COR-L47 (cell line): ENCODE measurements around the gene OR5I1.
"Not testable (repeated sequence)": the region's sequence is repeated elsewhere in the genome, so short reads cannot be mapped to it uniquely, and the experiment has no call there.

ENCODE experiments used
- DNase-seq: peaks from one replicate; lab custom pipeline; 2025; lab: John Stamatoyannopoulos, UW

OR5I1 gene

GRCh38 chr11:55936300-55936699 is at the start of gene OR5I1:
Gene OR5I1, minus strand, starts transcription at chr11:55936400. Its CDS starts 0 bp downstream, at chr11:55936400.
- DNase-seq: no peak

- DNase-seq: no peak
Measured at GRCh38 chr11:55970935-55971334, 34.7 kb upstream of the OR5I1 start.

DNA sequence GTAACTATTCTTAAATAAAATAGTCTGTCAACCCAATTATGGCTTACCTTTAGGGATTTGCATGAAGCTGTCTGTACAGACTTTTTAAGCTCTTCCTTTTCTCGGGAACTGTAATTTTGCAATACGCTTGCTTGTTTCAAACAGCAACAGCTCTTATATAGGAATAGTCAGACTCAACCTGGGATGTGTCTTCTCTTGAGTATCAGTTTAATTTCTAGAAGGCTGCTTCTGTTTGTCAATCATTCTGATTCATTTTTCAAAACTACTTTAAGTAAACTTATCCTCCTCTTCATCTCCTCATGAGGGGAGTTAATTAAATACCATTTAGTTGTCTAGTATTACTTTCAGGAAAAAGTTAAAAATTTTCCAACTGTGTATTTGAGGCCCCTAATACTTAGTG is 33.6 kb upstream of the OR5I1 start, which contains the start of gene OR10AG1:
TSS of gene OR10AG1 (minus strand) at position 101 of the 400 bp plus-strand sequence. CDS start at position 63, 38 bp downstream.
- DNase-seq: no peak

DNA sequence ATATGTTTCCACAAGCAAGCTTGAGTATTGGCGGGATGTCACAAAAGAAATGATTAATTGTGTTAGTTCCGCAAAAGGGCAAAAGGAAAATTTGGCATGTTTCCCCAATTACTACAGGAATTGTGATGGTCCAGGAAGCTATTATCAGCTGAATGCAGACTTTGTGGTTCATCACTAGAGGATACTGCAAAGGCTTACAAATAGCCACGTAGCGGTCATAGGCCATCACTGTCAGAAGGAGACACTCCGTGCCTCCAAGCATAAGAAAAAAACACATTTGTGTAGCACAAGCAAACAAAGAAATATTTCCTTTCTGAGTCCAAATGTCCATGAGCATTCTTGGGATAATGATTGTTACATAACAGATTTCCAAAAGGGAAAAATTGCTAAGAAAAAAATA is 31.7 kb upstream of the OR5I1 start:
- DNase-seq: no peak

DNA sequence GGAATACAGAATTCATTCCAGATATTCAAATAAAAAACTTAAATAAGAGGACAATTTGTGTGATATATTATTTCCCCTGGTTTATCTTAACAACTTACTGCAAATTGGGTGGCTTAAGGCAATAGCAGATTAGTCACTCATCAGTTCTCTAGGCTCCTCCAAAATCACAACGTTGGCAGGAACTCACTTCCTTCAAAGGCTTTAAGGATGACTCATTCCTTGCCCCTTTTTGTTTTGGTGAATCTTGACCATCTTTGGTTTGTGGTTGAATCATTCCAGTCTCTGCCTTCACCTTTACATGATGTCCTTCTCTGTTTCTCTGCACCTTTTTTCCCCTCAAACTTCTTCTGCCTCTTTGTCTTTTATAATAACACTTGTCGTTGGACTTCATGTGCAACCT is 30.2 kb upstream of the OR5I1 start:
- DNase-seq: no peak

DNA sequence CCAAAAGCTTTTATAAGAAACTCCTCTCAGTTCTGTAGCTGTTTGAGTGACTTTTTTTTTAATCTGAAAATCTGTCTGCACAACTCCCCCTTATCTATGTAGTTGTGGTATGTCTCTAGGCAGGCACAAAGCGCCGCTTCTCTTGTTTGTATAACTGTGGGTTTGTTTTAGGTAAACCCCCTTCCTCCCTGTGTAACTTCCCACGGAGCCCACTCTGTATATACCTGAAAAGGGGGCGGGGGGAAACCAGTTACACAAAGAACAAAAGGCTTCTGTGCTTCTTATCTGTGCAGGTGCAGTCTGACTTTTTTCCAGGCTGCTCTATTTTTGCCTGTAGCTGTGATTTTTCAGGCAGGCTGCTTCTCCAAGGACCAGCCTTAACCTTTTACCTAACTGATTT is 20.3 kb upstream of the OR5I1 start:
- DNase-seq: no peak

DNA sequence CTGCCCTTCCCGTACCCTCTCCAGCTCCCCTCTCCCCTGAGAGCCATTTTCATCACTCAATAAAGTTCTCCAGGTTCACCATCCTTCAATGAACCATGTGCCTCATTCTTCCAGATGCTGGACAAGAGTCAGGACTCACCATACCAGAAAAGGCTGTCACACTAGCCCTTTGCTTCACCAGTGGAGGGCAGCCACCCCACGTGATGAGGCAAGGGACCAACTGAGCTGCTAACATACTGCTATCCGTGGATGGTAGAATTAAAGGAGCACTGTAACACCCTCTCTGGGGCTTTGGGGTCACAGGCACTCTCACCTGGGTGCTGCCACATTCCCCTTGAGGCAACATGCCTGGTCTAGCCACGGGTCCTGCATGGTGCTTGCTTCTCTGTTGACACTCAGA is 13.1 kb upstream of the OR5I1 start:
- DNase-seq: no peak

DNA sequence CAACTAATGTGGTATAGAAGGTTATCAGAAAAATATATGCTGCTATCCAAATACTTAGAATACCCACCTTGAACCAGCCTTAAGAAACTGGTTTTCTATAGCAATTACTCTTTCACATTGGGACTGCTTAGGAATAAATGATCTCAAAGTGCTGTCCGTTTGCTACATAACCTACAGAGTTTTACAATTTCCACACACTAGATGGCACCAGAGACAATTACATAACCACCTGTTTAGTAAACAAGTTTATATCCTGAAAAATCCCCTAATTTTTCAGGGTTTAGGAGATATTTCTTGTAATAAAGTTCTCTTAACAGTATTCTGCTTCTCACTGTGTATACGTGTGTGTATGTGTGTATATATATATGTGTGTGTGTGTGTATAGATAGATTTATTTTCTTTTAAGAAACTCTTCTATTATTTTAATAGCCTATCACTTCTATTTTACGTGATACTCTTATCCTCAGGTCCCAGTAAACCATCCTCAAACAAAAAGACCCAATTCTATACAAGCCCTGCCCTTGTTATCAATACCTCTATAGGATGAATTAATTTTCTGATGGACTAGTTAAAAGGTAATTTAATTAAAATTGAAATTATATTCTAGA is 6.7 kb upstream of the OR5I1 start:
- DNase-seq: peak; percentile 30

GRCh38 chr11:55920537-55920936 is 15.7 kb downstream of the OR5I1 start:
- DNase-seq: no peak

DNA sequence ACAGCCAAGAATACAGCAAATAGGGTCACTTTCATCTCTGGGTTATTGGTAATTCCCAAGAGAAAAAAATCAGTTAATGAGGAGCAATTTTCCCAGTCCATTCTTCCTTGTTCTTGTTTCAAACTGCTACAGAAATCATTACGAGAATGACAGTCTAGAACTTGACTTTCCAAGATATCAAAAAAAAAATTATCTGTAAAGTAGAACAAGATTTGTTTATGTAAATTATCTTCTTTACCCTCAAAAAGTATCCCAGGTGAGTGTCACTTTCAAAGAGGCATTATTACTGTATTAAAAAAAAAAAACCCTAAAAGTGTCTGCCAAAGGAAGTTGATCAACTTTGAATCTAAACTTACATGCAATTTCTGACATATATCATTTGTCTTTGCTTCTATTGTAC is 21.7 kb downstream of the OR5I1 start, which contains the start of gene OR5W2:
TSS of gene OR5W2 (minus strand) at position 101 of the 400 bp plus-strand sequence. CDS start at position 101, 0 bp downstream.
- no peak for DNase-seq

DNA sequence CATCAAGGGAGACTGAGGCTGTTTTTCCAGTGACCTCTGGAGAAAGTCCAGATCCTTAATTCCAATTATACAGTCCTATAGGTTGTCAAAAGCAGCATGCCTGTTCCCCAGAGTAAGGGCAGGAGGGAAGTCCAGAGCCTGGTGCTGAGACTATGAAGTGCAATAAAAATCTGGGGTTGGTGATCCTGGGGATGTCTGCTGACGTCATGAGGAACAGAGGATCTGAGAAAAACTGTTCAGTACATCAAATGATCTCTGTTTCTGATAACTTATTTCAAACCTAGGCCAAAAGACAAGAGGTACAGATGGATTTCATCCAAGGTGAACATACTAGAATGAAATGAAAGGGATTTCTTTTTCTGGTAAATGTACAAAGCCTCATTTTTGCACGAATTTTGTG is 33.9 kb downstream of the OR5I1 start:
- no peak for DNase-seq

DNA sequence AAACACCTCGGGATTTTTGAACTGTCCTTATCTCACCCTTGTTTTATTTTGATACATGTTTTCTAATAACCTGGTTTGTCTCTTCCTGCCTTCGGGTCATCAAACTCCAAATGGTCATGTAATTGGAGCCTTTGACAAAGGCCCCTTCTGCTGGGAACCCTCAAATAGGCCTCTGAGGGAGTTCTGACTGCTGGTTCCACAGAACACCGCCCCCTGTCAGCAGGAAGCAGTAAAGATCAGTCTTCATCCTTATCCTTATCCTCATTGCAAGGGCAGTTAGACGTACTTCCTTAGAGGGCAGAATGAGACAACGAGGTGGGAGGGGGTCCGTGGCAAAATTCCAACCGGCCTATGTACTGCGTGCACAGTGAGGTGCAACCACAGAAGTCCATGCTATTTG is 41.0 kb downstream of the OR5I1 start:
- no peak for DNase-seq

DNA sequence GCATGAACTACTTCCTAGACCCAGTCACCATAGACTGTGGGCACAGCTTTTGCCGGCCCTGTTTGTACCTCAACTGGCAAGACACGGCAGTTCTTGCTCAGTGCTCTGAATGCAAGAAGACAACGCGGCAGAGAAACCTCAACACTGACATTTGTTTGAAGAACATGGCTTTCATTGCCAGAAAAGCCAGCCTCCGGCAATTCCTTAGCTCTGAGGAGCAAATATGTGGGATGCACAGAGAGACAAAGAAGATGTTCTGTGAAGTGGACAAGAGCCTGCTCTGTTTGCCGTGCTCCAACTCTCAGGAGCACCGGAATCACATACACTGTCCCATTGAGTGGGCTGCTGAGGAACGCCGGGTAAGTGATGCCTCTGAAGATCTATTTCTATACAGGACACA is 50.7 kb downstream of the OR5I1 start:
- not testable (repeated sequence) for DNase-seq
